GM12874 (cell line): Measurements from ENCODE around the gene RAB7B.

ENCODE experiments used
- TF ChIP-seq, protein P1 (sequence below): IDR thresholded peaks from 2 replicates; pipeline ENCODE4 v1.5.1; 2011; ENCODE audit warnings: low read depth, mild to moderate bottlenecking, control low read depth, low read length, moderate library complexity; ENCODE audit not compliant: insufficient read depth

The RAB7B gene

DNA sequence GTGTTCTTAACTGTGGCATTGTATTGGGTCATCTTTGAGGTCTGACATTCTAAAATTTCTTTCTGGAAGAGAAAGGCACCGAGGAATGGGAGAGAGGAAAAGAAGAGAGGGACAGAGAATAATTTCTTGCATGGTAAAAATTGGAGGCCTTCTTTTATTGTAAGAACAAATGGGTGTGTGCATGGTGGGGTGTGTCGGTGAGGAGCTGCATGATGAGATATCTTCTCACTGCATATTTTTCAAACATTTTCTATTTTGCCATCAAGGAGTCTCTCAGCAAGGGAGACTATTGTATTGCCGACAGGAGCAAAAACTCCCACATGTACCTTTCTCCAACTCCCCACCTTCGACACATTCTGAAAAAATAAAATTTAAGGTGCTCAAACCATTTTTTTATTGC, 27.0 kb upstream of the RAB7B start:
- TF ChIP-seq, protein P1, sequence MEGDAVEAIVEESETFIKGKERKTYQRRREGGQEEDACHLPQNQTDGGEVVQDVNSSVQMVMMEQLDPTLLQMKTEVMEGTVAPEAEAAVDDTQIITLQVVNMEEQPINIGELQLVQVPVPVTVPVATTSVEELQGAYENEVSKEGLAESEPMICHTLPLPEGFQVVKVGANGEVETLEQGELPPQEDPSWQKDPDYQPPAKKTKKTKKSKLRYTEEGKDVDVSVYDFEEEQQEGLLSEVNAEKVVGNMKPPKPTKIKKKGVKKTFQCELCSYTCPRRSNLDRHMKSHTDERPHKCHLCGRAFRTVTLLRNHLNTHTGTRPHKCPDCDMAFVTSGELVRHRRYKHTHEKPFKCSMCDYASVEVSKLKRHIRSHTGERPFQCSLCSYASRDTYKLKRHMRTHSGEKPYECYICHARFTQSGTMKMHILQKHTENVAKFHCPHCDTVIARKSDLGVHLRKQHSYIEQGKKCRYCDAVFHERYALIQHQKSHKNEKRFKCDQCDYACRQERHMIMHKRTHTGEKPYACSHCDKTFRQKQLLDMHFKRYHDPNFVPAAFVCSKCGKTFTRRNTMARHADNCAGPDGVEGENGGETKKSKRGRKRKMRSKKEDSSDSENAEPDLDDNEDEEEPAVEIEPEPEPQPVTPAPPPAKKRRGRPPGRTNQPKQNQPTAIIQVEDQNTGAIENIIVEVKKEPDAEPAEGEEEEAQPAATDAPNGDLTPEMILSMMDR: no peak

DNA sequence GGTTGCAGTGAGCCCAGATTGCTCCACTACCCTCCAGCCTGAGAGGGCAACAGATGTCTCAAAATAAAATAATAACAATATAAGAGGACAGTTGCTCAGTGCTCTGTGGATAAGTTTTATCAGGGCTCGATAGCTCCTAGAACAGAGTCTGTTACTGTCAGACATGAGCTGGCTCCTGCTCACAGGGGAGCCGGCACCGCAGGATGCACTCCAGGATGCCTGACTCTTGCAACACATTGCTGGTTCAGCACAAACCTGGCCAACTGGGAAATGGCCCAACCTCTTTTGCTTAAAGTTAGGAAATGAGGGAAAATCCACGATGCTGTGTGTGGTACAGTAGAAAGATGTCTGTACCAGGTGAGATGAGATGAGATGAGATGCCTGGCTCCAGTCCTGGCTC, 26.3 kb upstream of the RAB7B start:
- TF ChIP-seq, protein P1: no peak

DNA sequence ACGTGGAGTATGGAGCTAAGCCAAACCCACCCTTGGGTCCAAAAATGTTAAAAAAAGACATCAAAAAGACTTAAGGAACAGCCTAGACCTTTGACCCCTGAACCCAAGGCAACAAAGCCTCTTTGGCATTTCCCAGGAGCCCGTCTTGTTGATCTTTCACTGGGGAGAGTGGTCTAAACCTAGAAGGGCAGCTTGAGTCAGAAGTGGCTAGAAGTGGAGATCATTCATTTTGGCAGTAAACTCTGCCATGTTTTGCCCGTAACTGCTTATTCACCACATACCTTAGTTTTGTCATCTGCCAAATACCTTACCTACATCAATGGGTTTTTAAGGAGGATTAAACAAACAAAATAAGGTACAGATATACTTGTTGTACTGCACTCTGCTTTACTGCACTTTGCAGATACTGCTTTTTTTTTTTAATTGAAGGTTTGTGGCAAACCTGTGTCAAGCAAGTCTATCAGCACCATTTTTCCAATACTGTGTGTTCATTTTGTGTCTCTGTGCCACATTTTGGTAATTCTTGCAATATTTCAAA, 22.2 kb upstream of the RAB7B start:
- TF ChIP-seq, protein P1: no peak

GRCh38 chr1:206023695-206024094, 20.5 kb upstream of the RAB7B start, which contains the start of gene CTSE:
CTSE (minus strand) TSS chr1:206023895; CDS start chr1:206023791, 104 bp downstream.
- TF ChIP-seq, protein P1: no peak

GRCh38 chr1:206022766-206023165, 19.6 kb upstream of the RAB7B start:
- TF ChIP-seq, protein P1: no peak

DNA sequence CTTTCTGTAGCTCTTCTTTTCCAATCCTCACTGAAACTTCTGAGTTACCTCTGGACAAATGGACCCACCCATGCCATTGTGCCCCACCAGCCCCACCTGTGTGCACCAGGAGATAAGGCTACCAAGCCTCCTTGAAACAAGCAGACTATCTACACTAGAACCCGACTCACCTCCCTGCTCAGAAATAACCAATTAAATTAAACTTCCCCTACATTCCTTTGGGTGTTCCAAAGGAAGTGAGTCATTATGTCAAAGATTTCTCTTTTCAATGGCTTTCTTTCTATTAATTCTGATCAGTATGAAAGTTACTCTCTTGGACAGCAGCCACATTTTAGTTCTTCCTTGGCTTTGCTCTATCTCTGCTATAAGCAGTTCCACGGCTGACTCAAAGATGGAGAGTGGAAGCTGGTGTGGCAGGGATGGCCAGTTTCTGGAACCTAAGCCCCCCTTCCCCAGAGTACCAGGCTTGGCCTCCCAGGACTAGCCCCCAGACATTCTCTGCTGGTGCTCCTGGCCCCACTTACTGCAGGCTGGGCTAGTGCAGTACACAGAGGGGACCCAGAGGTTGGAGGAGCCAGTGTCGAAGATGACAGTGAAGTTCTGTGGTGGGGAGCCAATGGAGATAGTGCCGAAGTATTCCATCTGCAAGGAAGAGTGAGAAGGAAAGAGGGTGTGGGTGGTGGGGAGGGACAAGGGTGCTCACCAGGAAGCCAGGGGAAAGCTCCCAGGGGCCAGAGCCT, 18.6 kb upstream of the RAB7B start:
- TF ChIP-seq, protein P1: no peak

DNA sequence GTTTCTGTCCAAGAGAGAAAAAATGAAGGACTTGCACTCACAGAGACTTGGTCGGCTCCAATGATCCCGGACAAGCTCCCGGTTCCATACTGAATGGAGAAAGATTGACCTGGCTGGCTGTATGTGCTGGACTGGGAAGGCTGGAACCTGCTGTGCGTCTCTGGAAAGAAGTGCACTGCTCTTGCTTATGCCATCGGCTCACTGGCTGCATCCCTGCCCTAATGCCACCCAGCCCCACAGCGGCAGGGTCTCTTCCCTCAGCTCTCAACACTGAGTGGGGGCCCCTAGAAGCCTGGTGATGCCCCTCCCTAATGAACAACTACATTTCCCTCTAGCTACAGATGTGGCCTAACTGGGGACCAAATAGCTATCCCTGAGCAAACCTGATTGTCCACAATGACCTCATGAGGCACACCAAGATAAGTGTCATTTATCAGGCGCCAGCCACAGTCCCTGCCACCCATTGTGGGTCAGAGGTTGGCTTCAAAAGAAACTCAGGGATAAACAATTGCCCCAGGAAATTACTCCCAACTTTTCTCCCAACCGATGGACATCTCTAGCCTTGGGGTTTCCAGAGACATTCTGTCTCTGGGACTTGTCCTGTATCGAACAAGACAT, 17.9 kb upstream of the RAB7B start:
- TF ChIP-seq, protein P1: no peak
